Vagina (tissue), 2 donors: ENCODE measurements around the gene PAX6.

Experiments
- POLR2AphosphoS5 ChIP-seq, 2 donors: sonication (generic); formaldehyde crosslinking; IDR thresholded peaks; one replicate each; pipeline ENCODE4 v1.9.0; 2017; ENCODE audit warnings: antibody characterized with exemption in 2 of 2, mild to moderate bottlenecking in 2 of 2, low read depth in 1 of 2; ENCODE audit not compliant: insufficient read depth in 1 of 2
- TF ChIP-seq, protein P1 (sequence below), 3 experiments: fragments of 450-650 bp in 2 of 3; fragments of 200-600 bp in 1 of 3; sonication (generic) in 1 of 3; IDR thresholded peaks; one replicate each; pipeline ENCODE4 v1.5.1; 2017 to 2019; ENCODE audit warnings: antibody characterized with exemption in 3 of 3, mild to moderate bottlenecking in 2 of 3, moderate library complexity in 2 of 3

DNA sequence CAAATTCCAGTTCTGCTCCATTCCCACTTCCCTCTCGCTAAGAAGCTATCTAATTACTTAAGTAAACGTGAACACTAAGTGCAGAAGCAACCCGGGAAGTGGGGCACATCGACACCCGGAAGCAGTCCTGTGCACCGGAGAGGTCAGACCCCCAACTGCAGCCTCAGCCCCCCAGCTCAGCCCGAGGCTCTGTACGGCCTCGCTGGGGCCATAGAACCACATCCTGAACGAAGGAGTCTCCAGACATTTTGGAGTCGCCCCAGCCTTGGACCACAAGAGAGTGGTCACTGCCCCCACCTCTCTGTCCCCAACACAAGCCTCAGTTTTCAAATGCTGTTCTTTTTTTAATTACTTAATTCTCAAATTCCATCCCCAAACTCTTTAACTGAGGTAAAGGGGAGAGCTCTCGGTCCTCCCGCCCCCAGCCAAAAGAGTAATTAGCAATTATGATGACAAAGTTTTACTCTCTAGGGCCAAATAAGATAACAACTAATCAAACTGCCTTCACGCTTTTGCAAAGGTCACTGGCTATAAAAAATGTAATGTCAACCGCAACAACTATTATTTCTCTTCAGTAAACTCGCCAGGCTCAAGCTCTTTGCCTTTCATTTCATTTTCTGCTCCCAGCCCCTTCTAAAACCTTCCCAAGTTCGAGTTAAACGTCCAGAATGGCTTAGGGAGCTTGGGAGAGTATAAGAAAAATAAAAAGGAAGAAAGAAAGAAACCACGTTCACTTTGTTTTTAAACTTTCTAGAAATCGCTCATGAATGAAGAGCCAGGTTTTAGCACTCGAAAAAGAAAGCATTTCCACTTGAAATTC lies 2.2 kb downstream of the PAX6 start:
- TF ChIP-seq, protein P1, sequence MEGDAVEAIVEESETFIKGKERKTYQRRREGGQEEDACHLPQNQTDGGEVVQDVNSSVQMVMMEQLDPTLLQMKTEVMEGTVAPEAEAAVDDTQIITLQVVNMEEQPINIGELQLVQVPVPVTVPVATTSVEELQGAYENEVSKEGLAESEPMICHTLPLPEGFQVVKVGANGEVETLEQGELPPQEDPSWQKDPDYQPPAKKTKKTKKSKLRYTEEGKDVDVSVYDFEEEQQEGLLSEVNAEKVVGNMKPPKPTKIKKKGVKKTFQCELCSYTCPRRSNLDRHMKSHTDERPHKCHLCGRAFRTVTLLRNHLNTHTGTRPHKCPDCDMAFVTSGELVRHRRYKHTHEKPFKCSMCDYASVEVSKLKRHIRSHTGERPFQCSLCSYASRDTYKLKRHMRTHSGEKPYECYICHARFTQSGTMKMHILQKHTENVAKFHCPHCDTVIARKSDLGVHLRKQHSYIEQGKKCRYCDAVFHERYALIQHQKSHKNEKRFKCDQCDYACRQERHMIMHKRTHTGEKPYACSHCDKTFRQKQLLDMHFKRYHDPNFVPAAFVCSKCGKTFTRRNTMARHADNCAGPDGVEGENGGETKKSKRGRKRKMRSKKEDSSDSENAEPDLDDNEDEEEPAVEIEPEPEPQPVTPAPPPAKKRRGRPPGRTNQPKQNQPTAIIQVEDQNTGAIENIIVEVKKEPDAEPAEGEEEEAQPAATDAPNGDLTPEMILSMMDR (IDR thresholded peaks at IDR 0.05) = no peak
- TF ChIP-seq POLR2AphosphoS5 (IDR thresholded peaks at IDR 0.05; ENCODE audit: insufficient read depth in 1 of 2, low read depth in 1 of 2) = no peak
